MCF 10A (cell line): ENCODE measurements around the gene NPC1. TPM values are rescaled to one million over a fixed set of nuclear protein-coding genes. Genes with fewer than 3 reads are reported as not detected.

Source experiments
- BruUV-seq: library from RNA; stranded (reverse); fragments of 400-500 nt; replicated peaks from 2 replicates; lab custom pipeline; 2021; lab: Mats Ljungman, UMichigan
- CTCF ChIA-PET: fragments of 300-600 bp; sonication (Branson Sonifier 250); formaldehyde crosslinking; extraction: SDS; loops from one replicate; lab custom pipeline; 2021; ENCODE audit warnings: antibody characterized with exemption, inconsistent platforms; lab: Yijun Ruan, JAX
- POLR2A ChIA-PET: fragments of 300-600, 350-650 bp; sonication (Branson Sonifier 250); formaldehyde crosslinking; extraction: SDS; loops from one replicate; lab custom pipeline; 2020; ENCODE audit warnings: antibody characterized with exemption, inconsistent platforms; lab: Yijun Ruan, JAX
- DNase-seq: peaks from one replicate; pipeline ENCODE4 v3.0.0-alpha.2; 2018; ENCODE audit not compliant: unreplicated experiment
- H3K27ac Mint-ChIP-seq: one replicate; pipeline ENCODE4 v1.8.0; 2022; ENCODE audit warnings: mild to moderate bottlenecking, low read depth, mixed read lengths; ENCODE audit not compliant: unreplicated experiment
- H3K27me3 Mint-ChIP-seq: one replicate; pipeline ENCODE4 v1.8.0; 2022; ENCODE audit warnings: mixed read lengths; ENCODE audit not compliant: insufficient read depth, unreplicated experiment
- H3K36me3 Mint-ChIP-seq: one replicate; pipeline ENCODE4 v1.8.0; 2022; ENCODE audit warnings: mild to moderate bottlenecking, moderate library complexity, mixed read lengths; ENCODE audit not compliant: insufficient read depth, unreplicated experiment
- H3K4me1 Mint-ChIP-seq: one replicate; pipeline ENCODE4 v1.8.0; 2022; ENCODE audit warnings: mixed read lengths; ENCODE audit not compliant: insufficient read depth, unreplicated experiment
- H3K4me3 Mint-ChIP-seq: one replicate; pipeline ENCODE4 v1.8.0; 2022; ENCODE audit warnings: mild to moderate bottlenecking, moderate library complexity, mixed read lengths; ENCODE audit not compliant: unreplicated experiment
- H3K9me3 Mint-ChIP-seq: one replicate; pipeline ENCODE4 v1.8.0; 2022; ENCODE audit warnings: mixed read lengths; ENCODE audit not compliant: unreplicated experiment
- CTCF ChIP-seq: fragments of 200-600 bp; IDR thresholded peaks from one replicate; pipeline ENCODE4 v1.8.0; 2022; ENCODE audit warnings: antibody characterized with exemption, mild to moderate bottlenecking; ENCODE audit not compliant: unreplicated experiment
- intact Hi-C: fragments of 100-400 bp; cut with micrococcal nuclease; formaldehyde crosslinking; loops from 2 replicates; pipeline ENCODE4 v1.14.1; 2022
- total RNA-seq: library from RNA; stranded (reverse); gene quantifications from 2 replicates; pipeline ENCODE4 v1.2.3, GENCODE V29; 2022

The NPC1 gene
- total RNA-seq, 1 experiment from 2014 or later, result 60.4 TPM

- ChIA-PET POLR2A (interaction anchor here (0.6 to 2.1 kb wide), 2 partner anchors 11 to 86 kb away, joined by 4 to 6 read pairs; no protein-coding TSS in a partner anchor), CTCF (interaction anchor here (0.6 to 1.5 kb wide), 3 partner anchors 25 to 81 kb away, joined by 3 to 4 read pairs (median 4); no protein-coding TSS in a partner anchor)
- Mint-ChIP-seq H3K9me3 (no peaks in the 10 kb centered on the region), H3K27ac (no peak overlapping the region), H3K27me3 (no peaks in the 10 kb centered on the region), H3K4me1 (no peaks in the 10 kb centered on the region), H3K4me3 (no peak overlapping the region), H3K36me3 (peaks cover 87% of the 10 kb centered on the region)
- DNase-seq, result no peak
- no peak for TF ChIP-seq CTCF
- intact Hi-C loops, result no loop called here
- no TSS peak for BruUV-seq
Observed at GRCh38 chr18:23540867-23541266, 45.4 kb downstream of the NPC1 start.

DNA sequence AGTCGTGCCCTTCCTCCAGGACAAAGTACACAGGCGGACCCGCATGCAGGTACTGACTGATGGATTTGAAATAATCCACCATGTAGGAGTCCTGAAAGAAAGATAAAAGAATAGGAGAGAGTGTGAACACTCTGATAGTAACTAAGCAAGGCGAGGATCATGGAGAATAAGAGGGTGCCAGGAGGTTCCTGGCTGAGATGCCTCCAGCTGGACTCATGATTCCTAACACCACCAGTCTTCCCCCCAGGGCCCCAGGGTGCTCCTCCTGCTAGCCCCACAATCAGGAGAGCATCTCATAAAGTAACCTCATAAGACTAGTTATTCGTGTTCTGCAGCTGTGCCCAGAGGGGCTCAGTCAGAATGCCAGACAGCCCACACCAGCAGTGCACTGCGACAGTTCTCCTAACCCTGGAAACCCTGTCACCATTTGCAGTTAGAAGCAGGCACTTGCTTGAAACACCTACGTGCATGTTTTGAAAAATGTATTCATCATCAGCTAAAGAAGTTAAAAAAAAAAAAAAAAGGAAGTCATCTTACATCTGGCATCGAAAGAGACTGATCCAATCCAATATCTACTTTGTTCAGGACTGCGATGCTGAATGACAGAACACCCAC lies 46.3 kb downstream of the NPC1 start:
- DNase-seq, result no peak
- Mint-ChIP-seq H3K4me3 (no peak overlapping the region), H3K36me3 (peaks cover 96% of the 10 kb centered on the region), H3K4me1 (no peaks in the 10 kb centered on the region), H3K27me3 (no peaks in the 10 kb centered on the region), H3K9me3 (no peaks in the 10 kb centered on the region), H3K27ac (no peak overlapping the region)
- no peak for TF ChIP-seq CTCF
- ChIA-PET CTCF (interaction anchor here (1.0 to 1.5 kb wide), 2 partner anchors 24 to 81 kb away, joined by 3 to 4 read pairs; no protein-coding TSS in a partner anchor), POLR2A (interaction anchor here (2.1 kb wide), 1 partner anchor 10 kb away, joined by 6 read pairs; no protein-coding TSS in a partner anchor)
- no TSS peak for BruUV-seq
- intact Hi-C loops, result no loop called here

- CTCF ChIA-PET, result no interaction called here
- H3K9me3 Mint-ChIP-seq, result no peaks in the 10 kb centered on the region
- no peak overlapping the region for H3K27ac Mint-ChIP-seq
- intact Hi-C loops, result no loop called here
- peaks cover 97% of the 10 kb centered on the region for H3K36me3 Mint-ChIP-seq
- BruUV-seq, result no TSS peak
- DNase-seq, result no peak
- H3K27me3 Mint-ChIP-seq, result no peaks in the 10 kb centered on the region
- H3K4me3 Mint-ChIP-seq, result no peak overlapping the region
- no peaks in the 10 kb centered on the region for H3K4me1 Mint-ChIP-seq
- POLR2A ChIA-PET, result interaction anchor here (2.1 kb wide), 1 partner anchor 9 kb away, joined by 6 read pairs; no protein-coding TSS in a partner anchor
- no peak for TF ChIP-seq CTCF
Observed at GRCh38 chr18:23539296-23539695, 47.0 kb downstream of the NPC1 start.

DNA sequence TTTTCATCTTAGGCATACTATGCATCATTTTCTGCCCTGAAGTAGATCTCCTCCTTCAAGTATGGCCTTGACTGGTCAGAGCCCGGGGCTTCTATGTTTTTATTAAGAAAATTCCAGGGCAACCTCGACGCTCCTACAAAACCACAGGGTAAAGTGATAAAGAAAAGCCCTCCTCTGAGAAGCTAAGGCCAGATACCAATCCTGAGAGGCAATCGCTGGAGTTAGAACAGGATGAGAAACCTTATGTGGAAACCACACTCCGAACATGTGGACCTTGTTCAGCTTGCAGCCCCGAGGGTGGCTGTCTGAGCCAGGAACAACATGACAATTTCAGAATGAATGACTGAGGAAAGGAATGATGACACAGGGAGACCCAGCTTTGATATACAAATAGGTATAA lies 47.4 kb downstream of the NPC1 start:
- ChIA-PET POLR2A (no interaction called here), CTCF (interaction anchor here (0.5 kb wide), 1 partner anchor 19 kb away, joined by 3 read pairs; no protein-coding TSS in a partner anchor)
- H3K4me3 Mint-ChIP-seq, result no peak overlapping the region
- H3K36me3 Mint-ChIP-seq, result peaks cover 97% of the 10 kb centered on the region
- intact Hi-C loops, result no loop called here
- DNase-seq, result no peak
- TF ChIP-seq CTCF, result no peak
- H3K4me1 Mint-ChIP-seq, result no peaks in the 10 kb centered on the region
- H3K27ac Mint-ChIP-seq, result no peak overlapping the region
- no peaks in the 10 kb centered on the region for H3K9me3 Mint-ChIP-seq
- no TSS peak for BruUV-seq
- no peaks in the 10 kb centered on the region for H3K27me3 Mint-ChIP-seq
